CD4-positive, alpha-beta T cell treated with Interleukin-17A for 1 hour (primary cell): ENCODE results near the gene ABRACL.
"Not testable (repeated sequence)": the region's sequence is repeated elsewhere in the genome, so short reads cannot be mapped to it uniquely, and the experiment has no call there.

ENCODE experiments used
- DNase-seq: peaks from one replicate; pipeline ENCODE4 v3.0.0-alpha.2; 2020

The ABRACL gene, protein sequence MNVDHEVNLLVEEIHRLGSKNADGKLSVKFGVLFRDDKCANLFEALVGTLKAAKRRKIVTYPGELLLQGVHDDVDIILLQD

DNA sequence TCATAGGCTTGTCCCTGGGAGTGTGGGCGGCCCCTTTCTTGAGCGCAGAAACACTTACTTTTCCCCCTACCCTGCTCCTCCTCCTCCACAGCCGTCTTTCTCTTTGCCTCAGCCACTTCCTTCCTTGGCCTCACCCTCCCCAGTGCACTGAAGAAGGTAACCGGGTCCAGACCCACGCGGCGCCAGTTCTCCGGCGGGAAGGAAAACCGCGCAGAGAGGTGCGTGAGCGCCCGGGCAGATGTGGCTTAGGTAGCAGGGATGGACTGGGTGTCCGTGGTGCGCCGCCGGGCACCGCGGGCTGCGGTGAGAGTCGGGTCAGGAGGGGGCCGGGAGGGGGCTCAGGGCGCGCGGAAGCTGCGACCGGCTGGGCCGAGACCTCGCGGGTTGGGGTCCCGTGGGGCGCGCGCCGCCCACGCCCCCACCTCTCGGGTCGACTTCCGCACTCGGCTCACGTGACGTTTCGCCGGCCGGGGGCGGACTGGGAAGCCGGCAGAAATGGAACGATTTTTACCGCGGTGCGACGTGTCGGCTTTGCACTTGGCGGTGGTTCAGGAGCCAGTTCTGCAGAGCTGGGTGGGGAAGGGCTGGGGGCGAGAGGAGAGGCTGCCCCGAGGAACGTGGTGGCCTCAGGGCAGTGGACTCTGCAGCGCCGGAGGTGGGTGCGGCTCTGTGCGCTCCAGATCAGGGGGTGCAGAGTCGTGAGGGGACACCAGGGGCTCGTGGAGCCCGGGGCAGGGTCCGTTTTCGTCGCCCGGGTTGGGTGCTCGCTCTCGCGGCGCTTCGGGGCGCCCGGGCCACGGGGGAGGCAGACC is at the start of gene ABRACL:
Gene ABRACL (plus strand): TSS at position 88 of the 812 bp plus-strand sequence. CDS start 5,416 bp downstream, outside the sequence.
- peak; percentile 79 for DNase-seq

- DNase-seq = no peak
These were observed 49.2 kb upstream of the ABRACL start for GRCh38 chr6:138979365-138979764.

DNA sequence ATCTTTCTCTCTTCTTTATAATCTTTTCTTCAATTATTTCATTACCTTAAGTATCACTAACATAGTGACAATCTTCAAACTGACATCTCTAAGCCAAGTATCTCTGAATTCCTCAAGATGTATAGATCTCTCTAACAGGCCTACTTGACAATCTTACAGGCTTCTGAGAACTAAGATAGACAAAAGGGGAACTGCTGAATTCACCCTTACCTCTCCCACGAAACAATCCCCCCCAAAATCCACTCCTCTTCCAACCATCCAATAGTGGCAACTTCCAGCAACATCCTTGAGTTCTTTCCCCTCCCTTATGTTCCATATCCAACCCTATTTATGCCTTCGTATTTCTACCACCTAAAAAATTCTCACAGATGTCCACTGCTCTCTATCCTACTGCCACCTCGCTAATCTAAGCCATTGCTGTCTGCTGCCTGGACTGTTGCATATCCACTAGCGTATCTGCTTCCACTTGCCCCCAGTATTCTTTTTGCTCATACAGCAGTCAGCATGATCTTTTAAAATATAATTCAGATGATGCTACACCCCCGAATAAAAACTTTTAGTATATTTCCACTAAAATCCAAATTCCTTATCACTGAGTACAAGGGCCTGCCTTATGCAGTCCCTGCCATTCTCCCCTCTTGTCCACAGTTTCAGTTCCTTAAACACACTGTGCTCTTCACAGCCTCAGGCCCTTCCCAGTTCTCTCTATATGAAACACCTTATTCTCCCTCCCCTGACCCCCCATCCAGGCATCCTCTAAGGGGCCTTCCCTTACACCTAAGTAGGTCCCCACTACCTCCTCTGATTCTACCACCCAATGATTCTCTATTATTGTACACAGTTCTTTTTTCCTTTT is 48.5 kb upstream of the ABRACL start:
- DNase-seq = no peak

GRCh38 chr6:138981416-138981815 is 47.1 kb upstream of the ABRACL start:
- no peak for DNase-seq

GRCh38 chr6:138986578-138986977 is 42.0 kb upstream of the ABRACL start:
- peak; percentile 17 for DNase-seq

- DNase-seq = no peak
These were observed 41.4 kb upstream of the ABRACL start for GRCh38 chr6:138987080-138987642.

DNA sequence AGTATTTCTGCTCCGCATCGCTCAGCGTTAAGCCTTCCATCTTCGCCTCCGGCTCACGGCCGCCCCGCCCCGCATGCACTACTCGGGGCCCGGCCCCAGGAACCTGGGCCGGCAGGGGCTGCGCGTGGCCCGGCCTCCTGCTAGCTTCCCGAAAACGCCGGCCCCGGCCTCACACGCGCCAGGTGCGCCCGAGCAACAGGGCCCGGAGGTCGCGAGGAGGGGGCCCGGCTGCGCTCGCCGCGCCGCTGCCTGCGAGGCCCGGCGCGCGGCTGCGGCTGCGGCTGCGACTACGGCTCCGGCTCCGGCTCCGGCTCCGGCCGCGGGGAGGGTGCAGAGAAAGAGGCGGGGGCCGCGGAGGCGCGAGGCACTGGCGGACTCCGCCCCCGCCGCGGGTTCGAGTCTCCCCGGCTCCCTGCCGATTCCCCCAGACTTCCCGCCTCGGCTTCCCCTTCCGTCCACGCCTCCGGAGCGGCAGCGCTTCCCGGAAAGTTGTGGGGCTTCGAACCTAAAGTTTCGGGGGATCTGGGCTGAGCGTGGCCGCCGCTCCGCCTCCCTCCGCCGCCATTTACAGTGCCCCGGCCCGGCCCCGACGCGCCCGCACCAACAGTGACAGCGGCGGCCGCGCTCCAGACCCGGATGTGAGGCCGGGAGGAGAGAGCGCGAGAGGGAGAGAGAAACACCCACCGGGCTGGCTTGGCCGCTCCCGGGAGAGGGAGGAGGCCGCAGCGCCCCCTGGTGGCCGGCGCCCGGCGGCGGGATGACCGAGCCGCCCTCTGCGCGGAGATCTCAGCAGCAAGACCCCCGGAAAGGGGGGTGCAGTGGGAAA is 40.7 kb upstream of the ABRACL start, which contains the start of gene REPS1:
Gene REPS1 (minus strand): TSS at position 611 of the 826 bp plus-strand sequence. CDS start 571 bp downstream, at position 40.
- DNase-seq = peak; percentile 92

DNA sequence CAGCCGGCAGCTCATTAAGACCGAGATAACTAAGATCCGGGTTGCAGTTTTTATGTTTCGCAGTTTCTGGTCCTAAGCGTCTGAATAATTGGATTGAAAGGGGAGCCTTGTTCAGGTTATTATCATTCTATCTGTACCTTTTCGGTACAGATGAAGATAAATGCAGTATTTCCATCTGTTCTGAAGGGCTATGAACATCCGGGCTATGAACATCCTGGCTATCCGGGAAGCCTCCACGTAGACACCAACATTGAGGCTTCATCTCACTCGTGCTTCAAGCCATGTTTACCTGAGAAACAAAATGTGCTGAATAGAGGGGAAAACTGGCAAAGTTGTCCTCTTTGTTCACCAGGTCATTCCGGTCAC is 40.1 kb upstream of the ABRACL start:
- DNase-seq = no peak

DNA sequence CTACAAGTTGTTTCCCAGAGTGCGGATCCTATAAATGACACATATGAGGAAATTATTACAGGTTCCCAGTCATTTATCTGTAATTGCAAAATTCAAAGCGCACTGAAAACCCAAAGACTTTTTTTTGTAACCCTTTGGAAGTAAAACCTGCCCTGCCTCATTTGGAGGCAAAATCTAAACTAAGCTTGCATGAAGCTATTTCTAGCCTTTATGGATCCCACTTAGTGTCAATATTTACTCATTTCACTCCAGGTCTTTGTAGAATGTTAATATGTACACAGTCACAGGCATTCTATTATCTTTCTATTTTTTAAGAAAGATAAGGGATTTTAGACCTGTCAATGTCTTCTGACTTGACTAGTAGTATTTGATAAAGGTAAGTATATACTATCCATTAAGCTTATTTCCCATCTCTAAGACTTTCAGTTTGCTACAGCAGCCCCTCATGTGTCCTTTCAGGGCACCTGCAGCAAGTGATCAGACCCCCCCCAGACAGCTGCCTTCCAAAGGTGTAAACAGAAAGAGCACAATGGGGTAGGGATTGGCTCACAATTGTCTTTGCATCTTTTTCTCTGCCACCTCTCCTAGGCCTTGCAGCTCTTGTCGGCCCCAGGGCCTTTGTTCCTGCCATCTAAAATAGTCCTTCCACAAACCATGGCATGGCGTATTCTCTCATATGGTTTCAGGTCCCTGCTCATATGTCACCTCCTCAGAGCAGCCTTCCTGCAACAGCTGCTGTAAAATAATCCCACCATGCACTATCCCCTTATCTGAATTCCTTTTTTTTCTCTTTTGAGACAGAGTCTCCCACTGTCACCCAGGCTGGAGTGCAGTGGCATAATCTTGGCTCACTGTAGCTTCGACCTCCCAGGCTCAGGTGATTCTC is 39.2 kb upstream of the ABRACL start:
- no peak for DNase-seq

DNA sequence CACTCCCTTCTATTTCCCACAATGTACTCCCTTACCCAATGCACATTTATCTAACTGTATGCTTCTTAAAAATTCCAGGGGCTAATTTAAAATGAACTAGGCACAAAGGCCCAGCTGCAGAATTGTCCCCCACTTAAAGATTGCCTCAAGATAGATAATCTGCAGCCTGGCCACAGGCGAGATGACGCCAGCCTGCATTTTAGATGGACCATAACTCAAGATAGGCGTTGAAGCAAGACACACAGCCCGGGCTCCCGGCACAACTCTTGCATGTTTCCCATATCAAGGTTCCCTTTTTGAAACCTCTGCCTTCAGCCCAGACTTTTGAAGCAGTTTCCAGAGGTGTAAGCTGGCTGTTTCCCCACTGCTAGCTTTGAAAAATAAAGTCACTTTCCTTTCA is 37.3 kb upstream of the ABRACL start:
- DNase-seq = no peak

- not testable (repeated sequence) for DNase-seq
These were observed 35.6 kb upstream of the ABRACL start for GRCh38 chr6:138992965-138993364.

GRCh38 chr6:138993410-138993809 is 35.1 kb upstream of the ABRACL start:
- DNase-seq = not testable (repeated sequence)

- no peak for DNase-seq
These were observed 32.0 kb upstream of the ABRACL start for GRCh38 chr6:138996524-138996923.

DNA sequence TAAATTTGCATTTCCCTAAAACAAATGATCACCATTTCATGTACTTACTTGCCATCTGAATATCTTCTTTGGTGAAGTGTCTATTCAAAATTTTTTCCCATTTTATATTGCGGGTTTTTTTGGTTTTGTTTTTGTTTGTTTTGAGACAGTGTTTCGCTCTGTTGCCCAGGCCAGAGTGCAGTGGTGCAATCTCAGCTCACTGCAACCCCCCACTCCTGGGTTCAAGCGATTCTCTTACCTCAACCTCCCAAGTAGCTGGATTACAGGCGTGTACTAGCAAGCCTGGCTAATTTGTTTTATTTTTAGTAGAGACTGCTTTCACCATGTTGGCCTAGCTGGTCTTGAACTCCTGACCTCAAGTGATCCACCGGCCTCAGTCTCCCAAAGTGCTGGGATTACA is 31.4 kb upstream of the ABRACL start:
- DNase-seq = no peak

DNA sequence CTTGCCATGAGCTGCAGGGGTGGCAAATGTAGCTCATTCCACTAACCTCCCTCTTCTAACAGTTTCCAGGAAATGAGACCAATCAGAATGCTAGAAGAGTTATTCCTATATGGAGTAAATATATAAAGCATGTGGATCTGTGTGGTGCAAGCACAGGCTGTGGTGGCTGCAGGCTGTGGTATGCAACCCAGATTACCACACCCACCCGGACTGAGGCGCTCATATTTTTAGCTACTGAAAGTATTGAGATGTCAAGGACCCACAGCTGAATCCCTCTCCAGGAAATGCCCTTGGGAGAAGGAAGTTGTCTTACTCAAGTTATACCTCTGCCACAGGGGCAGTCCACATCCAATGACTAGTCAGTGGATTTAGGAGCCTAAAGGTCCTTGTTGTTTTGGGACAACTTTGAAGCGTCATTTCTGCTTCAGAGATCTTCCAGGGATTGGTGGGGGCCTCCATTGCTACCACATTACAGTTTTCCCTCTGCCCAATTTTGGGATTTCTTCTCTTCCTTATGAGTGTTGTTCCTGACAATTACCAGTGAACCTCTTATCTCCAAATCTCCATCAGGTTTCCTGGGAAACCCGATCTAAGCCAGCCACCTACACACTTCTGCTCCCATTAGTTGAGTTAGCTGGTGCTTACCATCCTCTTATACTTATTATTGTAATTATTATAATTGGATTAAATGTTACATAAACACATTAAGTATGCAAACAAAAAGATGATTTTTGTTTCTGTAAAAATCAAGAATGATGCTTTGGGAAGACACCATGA is 28.4 kb upstream of the ABRACL start:
- DNase-seq = no peak

GRCh38 chr6:139003751-139004150 is 24.8 kb upstream of the ABRACL start:
- no peak for DNase-seq

GRCh38 chr6:139006477-139006876 is 22.1 kb upstream of the ABRACL start:
- no peak for DNase-seq

DNA sequence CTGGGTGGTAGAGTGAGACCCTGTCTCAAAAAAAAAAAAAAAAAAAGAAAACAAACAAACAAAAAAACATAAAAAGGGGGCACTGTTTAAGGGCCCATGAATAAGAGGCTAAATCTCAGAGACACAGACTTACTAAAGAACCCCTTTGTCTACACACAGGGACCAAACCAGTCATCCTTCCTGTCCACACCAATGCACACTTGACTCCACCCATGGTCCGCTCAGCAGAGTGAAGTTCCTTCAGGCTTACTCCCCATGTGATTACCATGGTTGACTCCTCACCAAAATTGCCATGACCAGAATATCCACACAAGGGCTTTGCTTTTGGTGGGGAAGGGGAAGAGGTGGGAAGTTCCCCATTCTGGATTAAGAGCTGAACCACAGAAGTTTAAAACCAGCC is 21.1 kb upstream of the ABRACL start:
- DNase-seq = no peak

GRCh38 chr6:139008117-139008516 is 20.4 kb upstream of the ABRACL start:
- no peak for DNase-seq

- no peak for DNase-seq
These were observed 17.9 kb upstream of the ABRACL start for GRCh38 chr6:139010674-139011073.

DNA sequence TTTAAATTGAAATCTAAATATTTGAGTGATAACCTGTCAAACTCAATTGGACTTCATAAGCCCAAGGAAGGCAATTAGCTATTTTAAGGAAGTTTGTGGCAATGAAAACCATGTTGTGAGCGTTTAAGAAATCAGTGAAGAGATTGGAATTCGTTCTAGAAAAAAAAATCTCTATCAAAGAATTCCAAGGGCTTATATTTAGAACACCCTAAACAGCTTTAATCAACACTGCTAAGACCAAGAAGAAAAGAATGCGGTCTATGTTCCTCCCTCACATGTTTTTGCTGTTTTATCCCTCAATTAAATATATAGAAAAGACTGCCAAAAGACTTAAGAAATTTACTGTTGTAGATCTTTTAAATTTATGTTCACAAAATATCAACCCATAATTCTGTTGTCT is 16.6 kb upstream of the ABRACL start:
- DNase-seq = no peak
